ENCODE results near the gene GNA12.
"Not testable (repeated sequence)": the region's sequence is repeated elsewhere in the genome, so short reads cannot be mapped to it uniquely, and the experiment has no call there.

Gene GNA12

GRCh38 chr7:2687881-2688318, 156.2 kb downstream of the GNA12 start, which contains the start of gene AMZ1:
Gene AMZ1, plus strand, starts transcription at chr7:2688202. Its CDS starts 12,250 bp downstream, at chr7:2700452.
- no peak for DNase-seq

GRCh38 chr7:2687338-2687869, 156.7 kb downstream of the GNA12 start:
- no peak for DNase-seq

GRCh38 chr7:2686101-2686500, 158.0 kb downstream of the GNA12 start:
- DNase-seq: no peak

GRCh38 chr7:2684501-2684900, 159.6 kb downstream of the GNA12 start:
- no peak for DNase-seq

GRCh38 chr7:2681929-2682799, 161.9 kb downstream of the GNA12 start:
- DNase-seq: no peak

- DNase-seq: peak; percentile 53 to 61
Observed at GRCh38 chr7:2680792-2681490, 163.2 kb downstream of the GNA12 start.

GRCh38 chr7:2680256-2680655, 163.9 kb downstream of the GNA12 start:
- DNase-seq: no peak

- not testable (repeated sequence) for DNase-seq
Observed at GRCh38 chr7:2679135-2680127, 164.7 kb downstream of the GNA12 start.

- not testable (repeated sequence) for DNase-seq
Observed at GRCh38 chr7:2678454-2678853, 165.7 kb downstream of the GNA12 start.
